WTC11 (cell line): Measurements from ENCODE around the gene CCDC69. TPM values are rescaled to one million over a fixed set of nuclear protein-coding genes. Genes with fewer than 3 reads are reported as not detected.
"Not testable (repeated sequence)": the region's sequence is repeated elsewhere in the genome, so short reads cannot be mapped to it uniquely, and the experiment has no call there.

ENCODE experiments used
- ATAC-seq: fragments of 200-7000 bp; cut with Tn5 transposase; 2 replicates; pipeline ENCODE4 v1.10.0; 2021; ENCODE audit warnings: mild to moderate bottlenecking, moderate library complexity
- CTCF ChIA-PET: fragments of 300-600 bp; sonication (Branson Sonifier 250); formaldehyde crosslinking; loops from one replicate; lab custom pipeline; 2021; ENCODE audit warnings: antibody characterized with exemption; lab: Charles Lee
- POLR2A ChIA-PET: fragments of 350-600 bp; sonication (Branson Sonifier 250); formaldehyde crosslinking; loops from one replicate; lab custom pipeline; 2021; ENCODE audit warnings: antibody characterized with exemption; lab: Charles Lee
- DNase-seq: peaks from one replicate; pipeline ENCODE4 v3.0.0; 2021; ENCODE audit warnings: low spot score
- H3K27ac Mint-ChIP-seq: 2 replicates; pipeline ENCODE4 v1.8.0; 2021; ENCODE audit warnings: mixed read lengths
- H3K27me3 Mint-ChIP-seq: 2 replicates; pipeline ENCODE4 v1.8.0; 2021; ENCODE audit warnings: low read depth, mild to moderate bottlenecking, moderate library complexity, mixed read lengths
- H3K36me3 Mint-ChIP-seq: 2 replicates; pipeline ENCODE4 v1.8.0; 2021; ENCODE audit warnings: mixed read lengths
- H3K4me1 Mint-ChIP-seq: 2 replicates; pipeline ENCODE4 v1.8.0; 2022; ENCODE audit warnings: mixed read lengths
- H3K4me3 Mint-ChIP-seq: 2 replicates; pipeline ENCODE4 v1.8.0; 2021; ENCODE audit warnings: mild to moderate bottlenecking, moderate library complexity, mixed read lengths
- H3K9me3 Mint-ChIP-seq: 2 replicates; pipeline ENCODE4 v1.8.0; 2021; ENCODE audit warnings: mixed read lengths
- AFF4 ChIP-seq: sonication (generic); formaldehyde crosslinking; IDR thresholded peaks from 2 replicates; pipeline ENCODE4 v1.8.1; 2023; ENCODE audit warnings: mild to moderate bottlenecking, missing genetic modification reagents, borderline replicate concordance
- ATF3 ChIP-seq: sonication (generic); formaldehyde crosslinking; conservative IDR thresholded peaks from 2 replicates; pipeline ENCODE4 v1.8.1; 2022; ENCODE audit warnings: mild to moderate bottlenecking, missing genetic modification reagents
- FOXJ3 ChIP-seq: sonication (generic); formaldehyde crosslinking; IDR thresholded peaks from 2 replicates; pipeline ENCODE4 v1.9.0; 2021; ENCODE audit warnings: missing genetic modification reagents, mild to moderate bottlenecking, borderline replicate concordance
- HMGA2 ChIP-seq: fragments of 250-450 bp; sonication (Bioruptor Pico); IDR thresholded peaks from 2 replicates; pipeline ENCODE4 v1.4.0; 2021; ENCODE audit warnings: mild to moderate bottlenecking, moderate library complexity
- IRF1 ChIP-seq: sonication (generic); formaldehyde crosslinking; IDR thresholded peaks from 2 replicates; pipeline ENCODE4 v1.8.0; 2023; ENCODE audit warnings: missing genetic modification reagents
- JAZF1 ChIP-seq: fragments of 250-450 bp; sonication (Bioruptor Pico); IDR thresholded peaks from 2 replicates; pipeline ENCODE4 v1.9.0; 2021; ENCODE audit warnings: moderate library complexity, mild to moderate bottlenecking, inconsistent platforms
- RORB ChIP-seq: fragments of 250-450 bp; sonication (Bioruptor Pico); IDR thresholded peaks from 2 replicates; pipeline ENCODE4 v1.9.0; 2021; ENCODE audit warnings: mild to moderate bottlenecking
- TEAD1 ChIP-seq: sonication (generic); formaldehyde crosslinking; IDR thresholded peaks from 2 replicates; pipeline ENCODE4 v1.8.0; 2022; ENCODE audit warnings: mild to moderate bottlenecking, missing genetic modification reagents
- ZNF121 ChIP-seq: sonication (generic); formaldehyde crosslinking; IDR thresholded peaks from 2 replicates; pipeline ENCODE4 v1.8.0; 2023; ENCODE audit warnings: missing genetic modification reagents
- ZNF138 ChIP-seq: sonication (generic); formaldehyde crosslinking; conservative IDR thresholded peaks from 2 replicates; pipeline ENCODE4 v1.8.1; 2022; ENCODE audit warnings: mild to moderate bottlenecking, moderate library complexity, missing genetic modification reagents
- ZNF396 ChIP-seq: fragments of 250-450 bp; sonication (Bioruptor Pico); IDR thresholded peaks from 2 replicates; pipeline ENCODE4 v1.8.0; 2021; ENCODE audit warnings: mild to moderate bottlenecking, moderate library complexity, borderline replicate concordance
- total RNA-seq: library from RNA; stranded (reverse); gene quantifications from 3 replicates; pipeline ENCODE4 v1.2.3, GENCODE V29; 2021
- TF ChIP-seq, protein P1 (sequence below): sonication (generic); formaldehyde crosslinking; IDR thresholded peaks from 2 replicates; pipeline ENCODE4 v1.8.0; 2022; ENCODE audit warnings: mild to moderate bottlenecking, missing genetic modification reagents

The CCDC69 gene
- total RNA-seq, 1 experiment from 2014 or later: 12.4 TPM

GRCh38 chr5:151178372-151178771, 45.5 kb downstream of the CCDC69 start:
- POLR2A ChIA-PET: no interaction called here
- peaks cover 7% of the 10 kb centered on the region for H3K4me1 Mint-ChIP-seq
- H3K4me3 Mint-ChIP-seq: no peak overlapping the region
- no peaks in the 10 kb centered on the region for H3K9me3 Mint-ChIP-seq
- no peaks in the 10 kb centered on the region for H3K36me3 Mint-ChIP-seq
- ATAC-seq (no peak), DNase-seq (no peak)
- CTCF ChIA-PET: no interaction called here
- H3K27ac Mint-ChIP-seq: no peak overlapping the region
- peaks cover 3% of the 10 kb centered on the region; the same call in 1 of the 2 replicates for H3K27me3 Mint-ChIP-seq
- TF ChIP-seq FOXJ3 (CRISPR knock-in tag) (no peak), HMGA2 (no peak), TEAD1 (CRISPR knock-in tag) (no peak)

DNA sequence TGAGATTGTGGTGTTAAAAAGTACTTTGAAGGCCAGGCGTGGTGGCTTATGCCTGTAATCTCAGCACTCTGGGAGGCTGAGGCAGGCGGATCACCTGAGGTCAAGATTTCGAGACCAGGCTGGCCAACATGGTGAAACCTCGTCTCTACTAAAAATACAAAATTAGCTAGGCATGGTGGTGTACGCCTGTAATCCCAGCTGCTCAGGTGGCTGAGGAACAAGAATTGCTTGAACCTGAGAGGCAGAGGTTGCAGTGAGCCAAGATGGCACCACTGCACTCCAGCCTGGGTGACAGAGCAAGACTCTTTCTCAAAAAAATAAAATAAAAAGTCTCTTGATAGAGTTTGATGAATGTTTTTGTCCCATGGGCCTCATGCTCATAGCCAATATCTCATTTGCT, 47.6 kb downstream of the CCDC69 start:
- H3K9me3 Mint-ChIP-seq, H3K27ac Mint-ChIP-seq, POLR2A ChIA-PET, ATAC-seq, H3K4me1 Mint-ChIP-seq, H3K36me3 Mint-ChIP-seq, H3K4me3 Mint-ChIP-seq, DNase-seq, H3K27me3 Mint-ChIP-seq: not testable (repeated sequence)
- CTCF ChIA-PET: interaction anchor here (1.1 kb wide), 1 partner anchor 11 kb away, joined by 3 read pairs; no protein-coding TSS in a partner anchor

- CTCF ChIA-PET: interaction anchor here (0.8 kb wide), 1 partner anchor 17 kb away, joined by 3 read pairs; no protein-coding TSS in a partner anchor
- POLR2A ChIA-PET: no interaction called here
- Mint-ChIP-seq H3K27me3 (no peaks in the 10 kb centered on the region), H3K36me3 (no peaks in the 10 kb centered on the region), H3K4me1 (peaks cover 7% of the 10 kb centered on the region)
- no peak for DNase-seq
- TF ChIP-seq ZNF138 (CRISPR knock-in tag) (no peak), AFF4 (CRISPR knock-in tag) (no peak)
- TF ChIP-seq, protein P1, sequence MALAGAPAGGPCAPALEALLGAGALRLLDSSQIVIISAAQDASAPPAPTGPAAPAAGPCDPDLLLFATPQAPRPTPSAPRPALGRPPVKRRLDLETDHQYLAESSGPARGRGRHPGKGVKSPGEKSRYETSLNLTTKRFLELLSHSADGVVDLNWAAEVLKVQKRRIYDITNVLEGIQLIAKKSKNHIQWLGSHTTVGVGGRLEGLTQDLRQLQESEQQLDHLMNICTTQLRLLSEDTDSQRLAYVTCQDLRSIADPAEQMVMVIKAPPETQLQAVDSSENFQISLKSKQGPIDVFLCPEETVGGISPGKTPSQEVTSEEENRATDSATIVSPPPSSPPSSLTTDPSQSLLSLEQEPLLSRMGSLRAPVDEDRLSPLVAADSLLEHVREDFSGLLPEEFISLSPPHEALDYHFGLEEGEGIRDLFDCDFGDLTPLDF (CRISPR knock-in tag): no peak
- TF ChIP-seq, all 79 proteins: peak for 0
- Mint-ChIP-seq H3K9me3 (no peaks in the 10 kb centered on the region), H3K27ac (peak overlapping the region; percentile 55; the same call in 1 of the 2 replicates), H3K4me3 (no peak overlapping the region)
- ATAC-seq: peak; percentile 80
Observed at GRCh38 chr5:151174612-151175101, 49.2 kb downstream of the CCDC69 start.

DNA sequence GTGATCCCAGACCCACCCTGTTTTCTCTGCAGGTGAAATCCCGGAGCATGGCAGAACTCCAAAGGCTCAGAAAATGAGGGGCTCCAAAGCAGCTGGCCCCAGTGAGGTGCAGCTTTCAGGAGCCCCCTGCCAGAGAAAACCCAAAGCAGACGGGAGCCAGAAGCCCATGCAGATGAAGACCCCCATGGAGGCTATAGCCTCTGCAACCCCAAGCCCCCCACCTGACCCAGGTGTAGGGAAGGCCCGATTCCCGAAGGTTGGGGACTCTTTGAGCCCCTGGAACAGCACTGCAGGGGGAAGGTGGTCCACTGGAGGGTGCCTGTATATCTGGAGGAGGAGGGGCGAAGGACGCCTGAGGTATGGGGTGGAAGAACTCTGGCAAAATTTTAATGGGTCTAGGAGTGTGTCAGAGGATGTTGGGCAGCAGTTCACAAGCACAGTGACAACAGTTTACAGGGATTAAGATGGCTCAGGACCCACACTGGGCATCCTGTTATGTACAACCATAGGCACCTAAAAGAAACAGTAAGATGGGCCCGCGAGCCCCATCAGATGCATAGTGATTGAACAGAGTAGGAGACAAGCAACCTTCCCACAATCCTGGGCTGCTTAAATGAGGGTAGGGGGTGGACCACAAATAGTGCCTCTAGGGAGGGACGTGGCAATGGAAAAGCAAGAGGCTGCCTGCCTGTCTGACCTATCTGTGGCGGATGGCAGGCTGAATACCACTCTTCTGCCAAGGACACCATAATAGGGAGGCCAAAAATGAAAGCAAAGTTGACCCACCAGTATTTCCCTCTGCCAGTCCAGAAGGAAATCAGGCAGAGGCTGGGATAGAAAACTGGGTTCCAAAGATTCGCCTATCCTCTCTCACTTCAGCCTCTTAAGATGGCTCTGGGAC, 49.9 kb downstream of the CCDC69 start:
- no peaks in the 10 kb centered on the region for H3K36me3 Mint-ChIP-seq
- no peaks in the 10 kb centered on the region for H3K9me3 Mint-ChIP-seq
- no peak overlapping the region for H3K4me3 Mint-ChIP-seq
- no peak for TF ChIP-seq JAZF1
- no peak for TF ChIP-seq ZNF121 (CRISPR knock-in tag)
- TF ChIP-seq IRF1 (CRISPR knock-in tag): no peak
- no peak for TF ChIP-seq ZNF396 (CRISPR knock-in tag)
- no peak for TF ChIP-seq RORB (CRISPR knock-in tag)
- no peak for TF ChIP-seq ATF3 (CRISPR knock-in tag)
- DNase-seq (no peak), ATAC-seq (no peak)
- peaks cover 8% of the 10 kb centered on the region for H3K4me1 Mint-ChIP-seq
- peak overlapping the region; percentile 55; the same call in 1 of the 2 replicates for H3K27ac Mint-ChIP-seq
- ChIA-PET CTCF (interaction anchor here (0.8 to 1.2 kb wide), 3 partner anchors 18 to 65 kb away, joined by 3 to 5 read pairs (median 3); no protein-coding TSS in a partner anchor), POLR2A (interaction anchor here (0.5 kb wide), 2 partner anchors 16 to 18 kb away, joined by 3 to 4 read pairs; no protein-coding TSS in a partner anchor)
- no peaks in the 10 kb centered on the region for H3K27me3 Mint-ChIP-seq
